HG03135 (cell line): Measurements from ENCODE around the gene NIPA2.
"Not testable (repeated sequence)": the region's sequence is repeated elsewhere in the genome, so short reads cannot be mapped to it uniquely, and the experiment has no call there.

Source experiments
- ATAC-seq: cut with Tn5 transposase; IDR thresholded peaks from one replicate; pipeline ENCODE4 v1.9.1; 2021; ENCODE audit warnings: mild to moderate bottlenecking, moderate library complexity; ENCODE audit not compliant: unreplicated experiment

NIPA2 gene

GRCh38 chr15:22838292-22839042, at the start of gene NIPA2:
Gene NIPA2 (plus strand): TSS chr15:22838666. CDS start chr15:22851732, 13,066 bp downstream.
- peak; percentile 79 for ATAC-seq

- ATAC-seq = no peak
Measured at GRCh38 chr15:22794063-22794462, 44.4 kb upstream of the NIPA2 start.

- no peak for ATAC-seq
Measured at GRCh38 chr15:22794621-22795167, 43.8 kb upstream of the NIPA2 start.

DNA sequence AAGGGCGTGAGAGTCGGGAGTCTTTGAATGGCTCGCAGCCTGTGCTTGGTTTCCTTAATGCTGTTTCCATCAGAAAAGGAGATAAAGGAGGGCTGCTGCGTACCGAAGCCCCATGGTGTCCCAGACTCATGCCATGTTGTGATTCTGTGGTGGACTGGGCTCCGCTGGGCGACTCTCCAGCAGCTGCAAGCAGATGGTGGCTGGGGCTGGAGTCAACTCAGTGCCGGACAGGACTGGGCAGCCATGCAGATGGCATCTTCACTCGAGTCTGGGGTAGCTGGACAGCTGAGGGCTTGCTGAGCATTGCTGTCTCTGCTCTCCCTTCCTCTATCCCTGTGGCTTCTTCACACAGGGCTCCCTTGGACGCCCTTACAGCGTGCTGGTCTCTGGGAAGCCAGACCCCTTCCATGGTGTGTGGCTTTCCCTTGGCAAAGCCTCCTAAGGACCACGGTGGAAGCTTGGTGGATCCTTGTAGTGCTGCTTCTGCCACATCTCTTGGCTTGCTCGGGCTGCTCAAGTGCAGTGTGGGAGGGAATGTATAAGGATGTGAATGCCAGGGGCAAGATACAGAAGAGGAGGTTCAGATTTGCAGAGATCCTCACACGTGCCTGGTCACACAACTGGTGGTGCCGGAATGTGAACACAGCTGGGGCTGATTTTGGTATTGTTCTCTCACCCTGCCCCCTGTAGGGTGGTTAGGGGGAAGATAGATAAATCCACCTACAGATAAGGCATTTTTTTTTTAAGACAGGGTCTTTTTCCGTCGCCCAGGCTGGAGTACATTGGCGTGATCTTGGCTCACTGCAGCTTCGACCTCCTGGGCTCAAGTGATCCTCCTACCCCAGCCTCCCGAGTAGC, 43.0 kb upstream of the NIPA2 start:
- no peak for ATAC-seq

DNA sequence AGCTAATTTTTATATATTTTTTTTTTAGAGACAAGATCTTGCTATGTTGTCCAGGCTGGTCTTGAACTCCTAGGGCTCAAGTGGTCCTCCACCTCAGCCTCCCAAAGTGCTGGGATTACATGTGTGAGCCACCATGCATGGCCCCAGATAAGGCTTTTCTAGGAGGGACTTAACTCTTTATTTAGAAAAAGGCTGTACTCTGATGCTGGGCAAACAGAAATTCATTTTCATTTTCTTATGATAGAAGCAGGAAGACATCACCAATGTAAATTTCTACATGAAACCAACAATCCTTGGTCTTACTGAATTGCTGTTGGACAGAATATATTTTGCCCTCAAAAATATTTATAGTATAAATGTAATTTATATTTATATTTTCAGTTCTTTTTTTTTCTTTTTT, 42.4 kb upstream of the NIPA2 start:
- no peak for ATAC-seq

GRCh38 chr15:22799902-22800301, 38.6 kb upstream of the NIPA2 start:
- ATAC-seq = no peak

DNA sequence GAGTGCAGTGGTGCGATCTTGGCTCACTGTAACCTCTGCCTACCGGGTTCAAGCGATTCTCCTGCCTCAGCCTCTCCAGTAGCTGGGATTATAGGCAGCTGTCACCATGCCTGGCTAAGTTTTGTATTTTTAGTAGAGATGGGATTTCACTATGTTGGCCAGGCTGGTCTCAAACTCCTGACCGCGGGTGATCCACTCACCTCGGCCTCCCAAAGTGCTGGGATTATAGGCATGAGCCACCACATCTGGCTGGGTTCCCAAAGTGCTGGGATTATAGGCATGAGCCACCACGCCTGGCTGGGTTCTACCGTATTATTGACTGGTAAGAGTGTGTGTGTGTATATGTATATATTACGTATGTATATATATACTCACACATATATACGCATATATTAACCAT, 35.5 kb upstream of the NIPA2 start:
- not testable (repeated sequence) for ATAC-seq

GRCh38 chr15:22806156-22806555, 32.3 kb upstream of the NIPA2 start:
- no peak for ATAC-seq

- no peak for ATAC-seq
Measured at GRCh38 chr15:22806664-22807063, 31.8 kb upstream of the NIPA2 start.

DNA sequence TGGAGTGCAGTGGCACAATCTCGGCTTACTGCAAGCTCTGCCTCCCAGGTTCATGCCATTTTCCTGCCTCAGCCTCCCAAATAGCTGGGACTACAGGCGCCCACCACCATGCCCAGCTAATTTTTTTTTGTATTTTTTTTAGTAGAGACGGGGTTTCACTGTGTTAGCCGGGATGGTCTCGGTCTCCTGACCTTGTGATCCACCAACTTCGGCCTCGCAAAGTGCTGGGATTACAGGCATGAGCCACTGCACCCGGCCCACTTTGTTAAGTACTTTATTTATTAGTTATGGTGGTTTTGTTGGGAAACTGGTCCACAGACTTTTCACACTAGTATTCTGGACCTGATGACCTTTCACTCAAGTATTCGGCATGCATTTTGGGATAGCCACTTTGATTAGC, 30.6 kb upstream of the NIPA2 start:
- not testable (repeated sequence) for ATAC-seq

DNA sequence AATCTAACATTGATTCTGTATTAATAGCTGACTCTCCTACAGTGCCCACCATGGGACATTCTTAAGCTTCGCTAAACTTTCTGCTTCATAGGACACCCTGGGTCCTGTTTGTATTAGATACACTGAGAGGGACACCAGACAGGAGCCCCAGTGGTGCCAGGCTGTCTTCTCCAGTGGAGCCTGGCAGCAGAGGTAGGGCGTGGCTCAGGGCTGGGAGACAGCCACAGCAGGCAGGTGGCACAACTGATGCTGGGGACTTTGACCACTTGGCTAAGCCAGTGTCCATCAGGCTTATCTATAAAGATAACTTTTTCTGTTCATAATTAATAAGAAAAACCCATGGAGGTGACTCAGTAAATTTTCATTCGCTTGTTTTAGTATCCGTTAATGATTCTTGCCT, 30.2 kb upstream of the NIPA2 start:
- ATAC-seq = no peak

GRCh38 chr15:22808761-22809280, 29.6 kb upstream of the NIPA2 start:
- no peak for ATAC-seq

- ATAC-seq = no peak
Measured at GRCh38 chr15:22810033-22810852, 28.2 kb upstream of the NIPA2 start.

DNA sequence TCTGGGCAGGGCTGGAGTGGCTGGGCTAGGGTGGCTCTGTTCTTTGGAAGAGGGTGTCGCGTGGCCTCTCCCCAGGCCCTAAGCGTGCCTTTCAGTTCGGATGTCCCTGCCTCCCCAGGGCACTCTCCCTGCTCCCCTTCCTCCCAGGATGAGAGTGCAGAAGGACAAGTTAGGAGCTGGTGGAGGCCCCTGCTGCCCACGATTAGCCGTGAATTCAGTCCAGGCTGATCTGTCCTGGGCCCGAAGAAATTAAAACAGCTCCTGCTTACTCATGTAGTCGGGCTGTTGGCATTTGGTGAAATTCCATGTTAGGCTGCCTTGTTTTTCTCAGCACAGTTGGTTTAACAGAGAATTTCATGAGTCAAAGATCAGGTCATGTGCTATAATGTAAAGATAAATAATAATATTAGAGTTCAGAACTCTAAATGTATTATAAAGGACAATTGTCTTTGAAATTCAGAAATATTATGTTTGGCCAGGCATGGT, 27.6 kb upstream of the NIPA2 start:
- no peak for ATAC-seq

DNA sequence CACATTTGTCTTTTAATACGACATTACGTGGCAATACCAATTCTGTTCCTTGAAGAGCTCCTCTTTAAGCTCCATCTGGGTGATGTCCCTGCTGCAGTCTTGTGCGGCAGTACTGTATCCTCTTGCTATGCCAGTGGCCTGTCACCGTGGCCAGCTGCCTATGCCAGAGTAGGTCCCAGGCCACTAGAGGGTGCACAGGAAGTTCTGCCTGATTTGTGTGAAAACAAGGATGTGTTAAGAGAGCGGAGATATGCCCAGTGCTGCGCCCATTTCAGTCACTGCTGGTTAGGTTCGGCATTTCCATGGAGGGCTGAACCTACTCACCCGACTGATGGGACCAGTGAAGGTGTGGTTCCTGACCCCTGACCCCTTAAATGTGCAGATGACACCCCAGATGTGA, 26.8 kb upstream of the NIPA2 start:
- ATAC-seq = no peak

DNA sequence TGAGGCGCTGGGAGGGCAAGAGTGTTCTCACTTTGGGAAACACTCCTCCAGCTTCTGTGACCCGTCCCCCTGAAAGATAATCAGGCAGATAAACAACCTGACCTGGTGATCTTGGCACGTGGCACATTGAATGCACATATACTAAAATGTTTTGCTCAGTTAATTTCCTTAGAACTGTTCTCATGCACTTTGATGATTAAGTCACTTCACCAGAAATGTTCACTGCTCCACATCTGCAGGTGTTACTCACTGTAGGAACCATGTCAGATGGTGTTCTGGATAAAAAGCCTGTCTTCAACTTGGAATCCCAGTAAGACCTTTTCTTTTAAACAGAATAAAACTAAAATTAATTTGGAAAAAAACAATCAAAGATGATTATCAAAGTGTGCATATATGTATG, 24.6 kb upstream of the NIPA2 start:
- no peak for ATAC-seq

- no peak for ATAC-seq
Measured at GRCh38 chr15:22815766-22816165, 22.7 kb upstream of the NIPA2 start.

DNA sequence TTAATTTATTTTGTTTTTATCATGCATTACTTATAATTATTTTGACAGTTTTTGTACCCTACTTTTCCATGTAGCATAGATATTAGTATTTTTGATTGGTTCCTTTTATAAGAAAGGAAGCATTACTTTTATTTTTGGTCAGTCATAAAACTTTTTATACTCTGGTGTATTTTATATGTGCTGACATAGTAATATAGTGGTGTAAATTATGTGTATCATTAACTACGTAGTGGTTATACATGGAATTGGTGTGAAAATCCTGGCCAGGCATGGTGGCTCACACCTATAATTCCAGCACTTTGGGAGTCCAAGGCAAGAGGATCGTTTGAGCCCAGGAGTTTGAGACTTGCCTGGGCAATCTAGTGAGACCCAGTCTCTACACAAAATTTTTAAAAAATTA, 18.8 kb upstream of the NIPA2 start:
- ATAC-seq = no peak

DNA sequence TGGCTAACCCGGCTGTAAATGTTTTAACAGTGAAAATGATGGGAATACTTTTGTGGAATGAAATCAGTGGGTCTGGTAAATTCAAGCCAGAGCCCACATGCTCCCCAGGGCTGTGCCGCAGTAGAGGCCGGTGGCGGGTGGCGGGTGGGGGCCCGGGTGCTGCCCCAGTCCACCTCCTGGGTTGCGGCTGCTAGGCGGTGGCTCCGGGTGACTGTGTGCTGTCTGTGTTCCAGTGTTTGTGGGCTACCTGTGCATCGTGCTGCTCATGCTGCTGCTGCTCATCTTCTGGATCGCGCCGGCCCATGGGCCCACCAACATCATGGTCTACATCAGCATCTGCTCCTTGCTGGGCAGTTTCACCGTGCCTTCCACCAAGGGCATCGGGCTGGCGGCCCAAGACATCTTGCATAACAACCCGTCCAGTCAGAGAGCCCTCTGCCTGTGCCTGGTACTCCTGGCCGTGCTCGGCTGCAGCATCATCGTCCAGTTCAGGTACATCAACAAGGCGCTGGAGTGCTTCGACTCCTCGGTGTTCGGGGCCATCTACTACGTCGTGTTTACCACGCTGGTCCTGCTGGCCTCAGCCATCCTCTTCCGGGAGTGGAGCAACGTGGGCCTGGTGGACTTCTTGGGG, 14.9 kb upstream of the NIPA2 start:
- no peak for ATAC-seq

- ATAC-seq = no peak
Measured at GRCh38 chr15:22827125-22827524, 11.3 kb upstream of the NIPA2 start.
